HT1080 (cell line): ENCODE measurements around the gene SLC12A7. TPM values are rescaled to one million over a fixed set of nuclear protein-coding genes. Genes with fewer than 3 reads are reported as not detected.

Source experiments
- DNase-seq: peaks from one replicate; pipeline ENCODE4 v3.0.0-alpha.2; 2015; ENCODE audit warnings: low read depth
- total RNA-seq: library from RNA; depleted of rRNA; stranded (reverse); fragments of >200 nt; shearing (Covaris generic); gene quantifications from 2 replicates; pipeline ENCODE4 v1.2.3, GENCODE V29; 2014

SLC12A7 gene
- total RNA-seq, 1 experiment from 2014 or later: 2.4 TPM

DNA sequence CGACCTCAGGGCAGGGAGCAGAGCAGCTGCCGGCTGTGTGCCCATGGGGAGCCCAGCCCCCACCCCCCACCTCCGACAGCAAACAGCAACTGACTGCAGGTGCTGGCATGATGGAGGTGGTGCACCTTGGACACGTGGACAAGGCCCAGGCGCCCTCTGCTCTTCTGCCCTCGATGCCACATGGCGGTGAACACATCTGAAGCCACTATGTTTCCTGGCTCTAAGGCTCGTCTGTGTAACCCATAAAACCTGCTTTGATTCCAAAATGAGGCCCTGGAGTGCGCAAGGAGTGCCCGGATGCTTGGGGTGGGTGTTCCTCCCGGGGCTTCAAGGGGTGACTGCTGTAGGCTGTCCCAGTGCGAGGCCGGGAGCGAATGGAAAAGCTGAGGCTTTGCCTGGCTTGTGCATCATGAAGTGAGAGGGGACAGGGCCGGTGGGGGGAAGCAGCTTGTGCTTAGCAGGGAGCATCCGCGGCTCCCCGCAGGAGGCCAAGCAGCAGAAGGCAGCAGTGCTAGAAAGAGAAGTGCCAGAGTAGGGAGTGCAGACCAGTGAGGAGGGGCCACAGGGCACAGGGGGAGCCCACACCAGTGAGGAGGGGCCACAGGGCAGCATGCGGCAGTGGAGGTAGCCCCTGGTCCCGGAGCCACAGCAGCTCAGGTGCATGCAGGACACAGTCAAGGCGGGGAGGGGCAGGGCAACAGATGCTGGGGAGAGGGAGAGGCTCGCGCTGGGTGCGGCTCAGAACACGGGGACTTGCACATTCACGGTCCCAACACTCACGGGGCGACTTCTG lies 73.2 kb downstream of the SLC12A7 start:
- no peak for DNase-seq

DNA sequence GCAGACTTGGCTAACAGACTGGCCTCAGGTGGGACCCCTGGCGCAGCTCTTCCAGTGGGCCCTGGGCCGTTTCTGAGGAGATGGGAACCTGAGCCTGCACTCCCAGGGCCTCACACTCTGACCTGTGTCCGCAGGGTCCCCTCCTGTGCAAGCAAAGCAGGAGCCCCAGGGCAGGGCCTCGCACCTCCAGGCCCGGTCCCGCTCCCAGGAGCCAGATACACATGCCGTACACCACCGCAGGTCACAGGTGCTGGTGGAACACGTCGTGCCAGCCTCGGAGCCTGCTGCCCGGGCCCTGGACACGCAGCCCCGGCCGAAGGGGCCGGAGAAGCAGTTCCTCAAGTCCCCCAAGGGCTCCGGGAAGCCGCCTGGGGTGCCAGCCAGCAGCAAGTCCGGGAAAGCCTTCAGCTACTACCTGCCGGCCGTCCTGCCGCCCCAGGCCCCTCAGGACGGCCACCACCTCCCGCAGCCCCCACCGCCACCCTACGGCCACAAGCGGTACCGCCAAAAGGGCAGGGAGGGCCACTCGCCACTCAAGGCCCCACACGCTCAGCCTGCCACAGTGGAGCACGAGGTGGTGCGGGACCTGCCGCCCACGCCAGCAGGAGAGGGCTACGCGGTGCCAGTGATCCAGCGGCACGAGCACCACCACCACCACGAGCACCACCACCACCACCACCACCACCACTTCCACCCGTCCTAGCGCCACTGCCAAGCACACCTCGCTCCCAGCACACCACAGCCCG lies 74.0 kb downstream of the SLC12A7 start:
- no peak for DNase-seq

DNA sequence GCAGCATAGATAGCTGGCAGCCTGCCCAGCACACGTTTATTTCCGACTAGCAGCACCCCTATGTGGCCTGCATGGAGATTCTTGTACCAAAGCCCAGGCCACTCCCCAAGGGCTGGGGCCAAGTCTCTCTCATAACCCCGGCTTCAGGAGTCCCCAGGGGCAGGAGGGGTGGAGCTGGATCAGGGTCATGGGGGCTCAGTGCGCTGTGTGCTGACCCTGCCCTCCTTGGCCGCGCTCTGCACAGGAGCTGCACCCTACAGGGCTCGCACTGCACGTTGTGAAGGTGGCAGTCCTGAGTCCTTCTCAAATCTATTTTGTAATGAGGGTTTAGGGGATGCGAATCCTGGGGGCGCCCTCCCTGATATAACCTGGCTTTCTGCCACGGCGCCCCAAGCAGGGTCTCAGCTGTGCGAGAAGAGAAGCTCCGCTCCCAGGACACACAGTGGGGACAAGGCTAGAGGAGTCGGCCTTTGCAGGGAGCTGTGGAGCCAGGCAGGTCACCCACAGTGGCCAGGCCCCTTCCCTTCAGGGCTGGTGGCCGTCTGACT lies 74.7 kb downstream of the SLC12A7 start:
- DNase-seq: no peak

DNA sequence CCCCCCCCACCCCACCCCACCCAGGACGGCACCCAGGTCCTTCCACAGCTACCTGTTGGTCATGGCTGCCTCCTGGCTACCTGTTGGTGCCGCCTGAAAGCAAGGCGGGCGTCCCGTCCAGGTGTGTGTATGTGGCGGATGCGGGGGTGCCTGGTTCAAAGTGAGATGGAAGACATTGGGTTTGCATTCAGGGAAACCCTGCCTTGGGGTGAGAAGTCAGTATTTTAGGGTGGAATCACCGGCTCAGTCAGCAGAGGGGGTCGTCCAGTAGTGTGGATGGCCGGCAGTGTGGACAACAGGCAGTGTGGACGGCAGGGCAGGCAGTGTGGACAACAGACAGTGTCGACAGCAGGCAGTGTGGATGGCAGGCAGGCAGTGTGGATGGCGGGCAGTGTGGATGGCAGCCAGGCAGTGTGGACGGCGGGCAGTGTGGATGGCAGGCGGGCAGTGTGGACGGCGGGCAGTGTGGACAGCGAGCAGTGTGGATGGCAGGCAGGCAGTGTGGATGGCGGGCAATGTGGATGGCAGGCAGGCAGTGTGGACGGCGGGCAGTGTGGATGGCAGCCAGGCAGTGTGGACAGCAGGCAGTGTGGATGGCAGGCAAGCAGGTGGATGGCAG lies 75.2 kb downstream of the SLC12A7 start:
- no peak for DNase-seq

DNA sequence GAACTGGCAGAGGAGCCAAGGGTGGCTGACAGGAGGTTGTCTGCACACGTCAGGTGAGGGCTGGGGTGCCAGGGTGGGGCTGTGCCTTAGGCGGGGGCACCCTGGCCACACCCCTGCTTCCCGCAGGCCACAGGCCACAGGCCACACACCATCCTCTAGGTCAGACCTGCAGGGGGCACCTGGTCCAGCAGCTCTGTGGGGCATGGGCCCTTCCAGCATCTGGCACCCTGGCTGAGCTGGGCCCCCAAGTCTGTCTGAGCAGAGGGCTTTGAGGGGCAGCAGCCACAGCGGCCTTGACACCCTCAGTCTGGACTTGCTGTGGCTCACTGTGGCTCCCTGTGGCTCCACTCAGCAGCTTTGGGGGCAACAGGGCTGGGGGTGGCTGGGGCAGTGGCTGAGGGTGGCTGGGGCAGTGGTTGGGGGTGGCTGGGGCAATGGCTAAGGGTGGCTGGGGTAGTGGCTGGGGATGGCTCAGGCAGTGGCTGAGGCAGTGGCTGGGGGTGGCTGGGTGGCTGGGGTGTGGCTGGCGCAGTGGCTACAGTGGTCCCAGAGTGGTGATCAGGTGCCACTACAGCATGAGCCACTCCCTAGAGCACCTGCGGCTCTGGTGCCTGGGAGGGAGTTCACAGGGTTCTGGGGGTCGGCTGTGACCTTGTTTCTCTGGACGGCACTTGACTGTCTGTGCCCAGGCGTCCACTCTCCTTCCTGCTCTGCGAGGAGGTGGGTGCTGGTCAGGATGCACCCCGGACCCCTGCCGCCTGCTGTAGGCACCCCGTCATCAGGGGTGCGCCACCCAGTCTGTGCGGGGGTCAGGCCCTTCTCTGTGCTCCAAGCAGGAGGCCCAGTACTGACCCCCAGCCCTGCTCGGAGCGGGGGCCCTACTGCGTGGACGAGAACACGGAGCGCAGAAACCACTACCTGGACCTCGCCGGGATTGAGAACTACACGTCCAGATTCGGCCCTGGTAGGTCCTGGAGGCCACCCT lies 76.2 kb downstream of the SLC12A7 start:
- no peak for DNase-seq

DNA sequence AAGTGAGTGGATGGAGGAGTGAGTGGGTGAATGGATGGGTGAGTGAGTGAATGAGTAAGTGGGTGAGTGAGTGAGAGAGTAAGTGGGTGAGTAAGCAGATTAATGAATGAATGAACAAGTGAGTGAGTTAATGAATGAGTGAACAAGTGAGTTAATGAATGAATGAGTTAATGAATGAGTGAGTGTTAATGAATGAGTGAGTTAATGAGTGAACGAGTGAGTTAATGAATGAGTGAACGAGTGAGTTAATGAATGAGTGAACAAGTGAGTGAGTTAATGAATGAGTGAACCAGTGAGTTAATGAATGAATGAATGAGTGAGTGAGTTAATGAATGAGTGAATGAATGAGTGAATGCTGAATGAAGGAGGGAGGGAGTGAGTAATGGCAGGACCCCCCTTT lies 76.9 kb downstream of the SLC12A7 start:
- DNase-seq: no peak

DNA sequence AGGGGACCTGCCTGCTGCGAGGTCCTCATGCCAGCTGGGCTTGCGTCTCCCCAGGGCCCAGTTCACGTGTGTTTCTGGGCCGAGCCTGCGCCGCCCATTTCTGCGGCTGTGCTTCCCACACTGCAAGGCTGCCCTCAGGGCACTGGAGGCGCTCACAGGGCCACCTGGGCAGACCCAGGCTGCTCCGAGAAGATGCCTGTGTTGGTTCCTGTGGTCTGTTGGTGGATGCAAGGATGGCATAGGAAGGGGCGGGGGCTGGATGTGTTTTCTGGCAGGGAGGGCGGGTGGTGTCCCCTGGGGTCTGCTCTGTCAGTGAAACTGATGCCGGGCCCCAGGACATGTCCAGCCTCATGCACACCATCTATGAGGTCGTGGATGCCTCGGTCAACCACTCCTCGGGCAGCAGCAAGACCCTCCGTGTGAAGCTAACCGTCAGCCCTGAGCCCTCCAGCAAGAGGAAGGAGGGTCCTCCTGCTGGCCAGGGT lies 77.4 kb downstream of the SLC12A7 start:
- no peak for DNase-seq

DNA sequence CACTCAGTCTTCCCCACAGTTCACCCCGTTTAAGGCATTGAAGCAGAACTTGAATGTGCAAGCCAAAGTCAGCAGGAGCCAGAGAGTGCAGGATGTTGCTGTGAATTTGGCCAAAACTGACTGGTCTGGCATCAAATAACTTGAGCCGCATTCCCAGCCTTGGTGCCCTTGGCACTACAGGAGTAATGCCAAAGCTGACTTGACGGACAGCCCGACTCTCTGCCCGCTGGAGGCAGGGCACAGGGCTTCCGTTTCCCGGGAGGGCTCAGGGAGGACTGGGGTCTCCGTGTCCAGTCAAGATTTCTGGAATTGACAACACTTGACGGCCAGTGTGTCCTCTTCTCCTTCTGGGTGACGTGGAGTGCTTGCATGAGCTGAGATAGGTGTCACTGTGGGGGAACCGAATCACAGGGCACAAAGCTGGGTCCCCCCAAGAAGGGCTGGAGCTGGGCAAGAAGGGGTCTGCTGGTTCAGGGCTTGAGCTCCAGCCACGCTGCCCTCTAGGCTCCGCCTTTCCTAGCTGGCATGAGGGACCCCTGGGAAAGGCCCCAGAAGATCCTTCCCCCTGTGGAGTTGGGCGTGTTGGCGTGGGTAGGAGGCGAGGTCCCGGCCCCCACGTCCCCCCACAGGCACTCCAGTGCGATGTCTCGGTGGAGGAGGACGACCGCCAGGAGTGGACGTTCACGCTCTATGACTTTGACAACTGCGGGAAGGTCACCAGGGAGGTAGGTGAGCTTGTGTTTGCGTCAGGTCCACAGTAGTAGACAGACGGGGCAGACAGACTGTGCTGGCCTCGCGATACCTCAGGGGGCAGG lies 78.0 kb downstream of the SLC12A7 start:
- no peak for DNase-seq

DNA sequence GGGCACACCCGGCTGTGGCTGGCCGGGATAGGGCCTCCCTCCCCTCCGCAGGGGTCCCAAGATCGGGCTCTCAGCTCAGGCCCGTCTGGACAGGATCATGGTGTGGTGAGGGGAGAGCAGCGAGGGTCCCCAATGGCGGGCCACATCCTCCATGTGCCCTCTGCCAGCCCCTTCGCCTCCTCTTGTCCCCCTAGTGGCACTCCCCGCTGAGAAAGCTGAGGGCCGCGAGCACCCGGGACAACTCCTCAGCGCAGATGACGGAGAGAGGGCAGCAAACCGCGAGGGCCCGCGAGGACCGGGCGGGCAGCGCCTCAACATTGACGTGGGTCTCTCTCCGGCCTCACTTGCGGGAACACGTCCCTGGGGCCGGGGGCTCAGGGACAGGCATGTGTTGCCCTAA lies 78.7 kb downstream of the SLC12A7 start:
- DNase-seq: no peak

DNA sequence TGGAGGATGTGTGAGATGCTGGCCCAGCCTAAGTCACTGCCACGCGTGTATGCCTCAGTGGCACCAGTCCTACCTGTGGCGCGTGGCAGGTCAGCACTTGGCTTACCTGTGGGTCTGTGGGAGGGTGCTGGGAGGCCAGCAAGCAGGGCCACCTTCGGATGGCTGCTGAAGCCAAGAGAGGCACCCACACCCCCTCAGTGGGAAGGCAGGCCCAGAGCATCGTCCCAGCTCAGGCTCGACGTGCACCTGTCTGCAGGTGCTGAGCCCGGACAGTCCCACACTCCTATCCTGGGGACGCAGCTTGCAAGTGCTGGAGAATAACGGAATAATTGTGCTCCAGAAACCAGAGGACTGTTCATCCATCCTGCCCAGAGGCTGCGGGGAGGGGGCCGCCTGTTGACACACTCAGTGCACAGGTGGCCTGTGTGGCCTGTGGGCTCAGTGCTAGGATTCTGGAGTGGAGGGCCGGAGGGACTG lies 79.3 kb downstream of the SLC12A7 start:
- DNase-seq: no peak

DNA sequence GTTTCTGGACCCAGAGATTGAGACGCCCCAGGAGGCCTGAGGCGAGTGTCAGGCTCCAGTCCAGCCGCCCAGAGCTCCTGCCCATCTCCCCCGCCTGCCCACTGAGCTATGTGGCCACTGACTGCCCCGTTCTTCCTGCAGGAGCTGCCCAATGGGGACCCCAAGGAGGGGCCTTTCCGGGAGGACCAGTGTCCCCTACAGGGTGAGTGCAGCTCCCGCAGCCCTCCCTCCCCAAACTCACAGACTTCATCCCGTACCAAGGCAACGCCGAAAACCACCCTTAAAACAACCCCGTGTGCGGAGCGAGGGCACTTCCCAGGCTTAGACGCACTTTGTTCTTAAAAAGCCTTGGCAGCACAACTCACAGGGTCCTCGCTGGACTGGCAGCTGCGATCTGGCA lies 79.9 kb downstream of the SLC12A7 start:
- no peak for DNase-seq

DNA sequence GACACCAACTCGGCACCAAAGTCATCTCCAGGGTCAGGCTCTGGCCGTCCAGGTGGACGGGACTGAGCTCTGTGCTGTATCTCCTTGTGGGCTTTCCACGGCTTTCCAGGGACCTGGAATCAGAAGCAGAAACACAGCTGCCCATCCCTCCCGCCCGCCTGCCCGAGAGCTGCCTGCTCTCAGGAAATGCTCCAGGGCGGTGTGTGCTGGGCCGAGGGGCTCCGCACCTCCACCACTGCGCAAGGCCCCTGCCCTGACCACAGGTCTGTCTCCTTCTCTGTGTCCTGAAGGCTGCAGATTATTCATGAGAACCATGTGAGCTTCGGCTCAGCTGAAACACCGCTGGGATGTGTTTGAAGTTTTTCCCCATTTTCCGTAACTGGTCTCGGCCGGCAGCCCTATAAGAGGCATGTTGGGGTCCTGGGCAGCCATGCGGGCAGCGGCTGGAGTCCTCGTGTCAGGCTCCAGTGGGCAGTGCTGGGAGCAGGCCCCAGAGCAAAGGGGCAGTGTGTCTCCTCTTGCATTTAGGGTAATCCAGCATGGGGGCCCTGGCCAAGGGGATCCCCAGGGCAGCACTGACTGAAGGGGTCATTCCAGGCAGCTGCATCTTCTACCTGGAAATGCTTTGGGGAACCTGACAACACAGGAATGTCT lies 80.4 kb downstream of the SLC12A7 start:
- no peak for DNase-seq

DNA sequence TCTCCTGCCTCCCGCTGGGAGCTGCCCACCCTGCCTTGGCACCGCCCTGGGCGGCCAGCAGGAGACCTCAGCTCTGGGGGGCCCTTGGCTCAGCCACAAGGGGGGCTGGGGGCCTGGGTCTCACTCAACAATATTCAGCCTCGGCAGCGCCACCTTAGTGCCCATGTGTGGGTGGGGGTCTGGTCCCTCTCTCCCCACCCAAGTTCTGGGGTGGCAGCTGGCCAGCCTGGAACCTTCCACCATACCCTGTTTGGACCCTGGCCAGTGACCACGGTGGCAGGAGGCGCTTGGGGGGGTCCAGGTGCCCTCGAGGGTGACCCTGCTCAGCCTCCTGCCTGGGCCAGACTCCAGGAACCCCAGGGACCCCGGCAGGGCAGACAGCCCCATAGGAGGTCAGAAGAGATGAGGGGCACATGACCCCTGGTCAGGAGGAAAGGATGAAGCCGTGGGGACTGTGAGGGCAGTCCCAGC lies 81.0 kb downstream of the SLC12A7 start:
- no peak for DNase-seq

DNA sequence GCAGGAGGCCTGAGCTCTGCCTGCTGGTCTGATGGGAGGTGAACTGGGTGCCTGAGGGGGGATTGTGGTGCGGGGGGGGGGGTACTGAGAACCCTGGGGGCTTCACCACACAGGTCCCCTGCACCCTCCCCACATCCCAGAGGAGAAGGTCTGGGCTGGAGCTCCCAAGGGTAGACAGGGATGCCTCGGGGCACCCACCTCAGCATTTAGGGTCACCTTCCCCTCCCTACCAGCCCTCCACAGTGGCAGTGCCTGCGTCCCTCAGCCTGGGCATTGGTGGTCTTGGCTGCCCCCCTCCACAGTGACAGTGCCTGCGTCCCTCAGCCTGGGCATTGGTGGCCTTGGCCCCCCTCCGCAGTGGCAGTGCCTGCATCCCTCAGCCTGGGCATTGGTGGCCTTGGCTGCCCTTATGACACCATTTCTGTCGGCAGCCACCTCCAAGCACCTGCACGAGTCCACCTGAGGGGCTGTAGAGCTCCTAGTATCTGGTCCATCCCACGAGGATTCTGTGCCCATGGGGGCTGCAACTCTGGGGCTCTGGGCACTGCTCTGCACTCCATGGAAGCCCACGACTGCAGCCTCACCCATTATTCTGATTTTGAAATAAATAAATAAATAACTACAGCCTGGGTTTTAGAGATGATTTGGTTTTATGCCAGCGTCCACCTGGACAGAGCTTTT lies 81.8 kb downstream of the SLC12A7 start:
- DNase-seq: no peak

DNA sequence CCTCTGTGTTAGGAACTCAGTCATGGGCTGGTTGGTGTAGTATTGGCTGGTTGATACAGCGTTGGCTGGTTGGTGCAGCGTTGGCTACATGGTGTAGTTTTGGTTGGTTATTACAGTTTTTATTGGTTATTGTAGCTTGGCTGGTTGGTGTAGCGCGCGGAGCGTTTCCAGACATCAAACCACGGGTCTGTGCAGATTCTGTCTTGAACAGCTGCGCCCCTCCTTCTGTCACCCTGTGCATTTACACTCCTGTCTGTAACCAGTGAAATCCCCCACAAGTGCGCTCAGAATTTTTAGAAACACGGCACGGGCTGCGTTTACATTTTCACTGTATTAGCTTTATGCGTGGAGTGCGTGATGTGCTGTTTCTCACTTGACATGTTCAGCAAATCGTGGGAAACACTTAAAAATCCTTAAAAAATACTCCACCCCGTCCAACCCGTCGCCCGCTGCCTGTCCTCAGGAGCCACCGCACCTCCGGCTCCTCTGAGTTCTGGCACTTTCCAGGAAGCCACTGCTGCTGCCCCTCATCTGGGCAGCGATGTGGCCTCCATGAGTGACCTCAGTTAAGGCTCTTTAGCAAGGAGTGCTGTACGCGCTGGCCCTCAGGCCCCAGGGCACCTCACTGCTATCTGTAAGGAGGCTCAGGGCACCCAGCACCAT lies 82.5 kb downstream of the SLC12A7 start:
- no peak for DNase-seq

DNA sequence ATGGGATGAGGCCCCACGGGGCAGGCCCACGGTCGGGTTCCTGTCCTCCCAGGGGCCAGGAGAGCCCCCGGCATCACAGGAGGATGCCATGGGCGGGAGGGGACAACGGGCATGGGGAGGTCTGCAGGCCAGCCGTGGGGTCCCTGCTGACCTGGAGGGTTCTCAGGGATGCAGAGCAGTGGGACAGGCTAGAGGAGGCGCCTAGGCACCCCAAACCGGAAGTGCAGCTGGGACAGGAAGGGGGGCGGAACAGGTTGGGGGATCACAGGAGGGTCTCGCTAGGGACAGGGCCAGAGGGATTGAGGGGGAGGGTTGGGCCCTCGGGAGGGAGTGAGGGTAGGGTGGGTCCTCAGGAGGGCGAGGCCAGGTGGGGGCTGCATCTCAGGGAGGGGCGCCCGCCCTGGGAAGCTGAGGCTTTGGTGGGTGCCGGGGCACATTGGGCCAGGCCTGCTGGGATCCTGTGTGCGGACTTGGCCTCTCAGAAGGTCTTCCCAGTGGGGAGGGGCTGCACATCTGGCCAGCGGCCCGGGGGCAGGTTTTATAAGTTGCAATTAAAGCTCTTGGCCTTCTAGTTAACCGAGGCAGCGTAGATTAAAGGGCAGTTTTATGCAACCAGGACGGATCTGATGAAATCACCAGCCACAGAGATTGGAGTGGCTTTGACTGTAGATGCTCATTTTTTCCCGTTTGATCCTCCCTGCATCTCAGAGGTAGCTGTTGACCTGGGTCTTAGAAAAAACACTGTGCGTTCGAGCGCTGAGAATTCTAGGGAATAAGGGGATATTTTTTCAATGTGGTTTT lies 83.2 kb downstream of the SLC12A7 start:
- no peak for DNase-seq
